HUES48 (cell line): Measurements from ENCODE around the gene EVL.

Experiments
- H3K27ac ChIP-seq: one replicate; pipeline ENCODE4 v1.7.0; 2013; ENCODE audit warnings: low read depth, low read length, inconsistent platforms
- H3K27me3 ChIP-seq: 2 replicates; pipeline ENCODE4 v1.6.1; 2013; ENCODE audit warnings: mild to moderate bottlenecking, low read length; ENCODE audit not compliant: control insufficient read depth, insufficient read depth
- H3K36me3 ChIP-seq: 2 replicates; pipeline ENCODE4 v1.6.1; 2013; ENCODE audit warnings: low read length; ENCODE audit not compliant: control insufficient read depth, insufficient read depth
- H3K4me1 ChIP-seq: 2 replicates; pipeline ENCODE4 v1.6.1; 2013; ENCODE audit warnings: mild to moderate bottlenecking, low read length; ENCODE audit not compliant: control insufficient read depth, insufficient read depth
- H3K4me3 ChIP-seq: 2 replicates; pipeline ENCODE4 v1.5.1; 2013; ENCODE audit warnings: mild to moderate bottlenecking, low read depth, low read length
- H3K9ac ChIP-seq: 2 replicates; pipeline ENCODE4 v1.6.1; 2013; ENCODE audit warnings: mild to moderate bottlenecking, low read depth, low read length, moderate library complexity
- H3K9me3 ChIP-seq: 2 replicates; pipeline ENCODE4 v1.6.1; 2013; ENCODE audit warnings: low read length; ENCODE audit not compliant: control insufficient read depth, insufficient read depth

The EVL gene

GRCh38 chr14:100159094-100159864 lies 94.1 kb downstream of the EVL start, which contains the start of gene DEGS2:
Gene DEGS2 (minus strand): TSS chr14:100159645. CDS start chr14:100159587, 58 bp downstream.
- Histone ChIP-seq H3K4me3 (peak within 1 kb of the TSS; percentile 65), H3K27me3 (peaks cover 53% of the 10 kb centered on the region)

GRCh38 chr14:100159865-100160533 lies 94.8 kb downstream of the EVL start:
- H3K4me3 ChIP-seq = peak overlapping the region; percentile 65
- H3K27me3 ChIP-seq = peaks cover 59% of the 10 kb centered on the region

More at GRCh38 chr14:100159094-100159864, 94.1 kb downstream of the EVL start, which contains the start of gene DEGS2:
- Histone ChIP-seq H3K9me3 (no peaks in the 10 kb centered on the region), H3K9ac (no peak within 1 kb of the TSS), H3K4me1 (peaks cover 4% of the 10 kb centered on the region; the same call in 1 of the 2 replicates), H3K27ac (no peak within 1 kb of the TSS), H3K36me3 (no peaks in the 10 kb centered on the region)

GRCh38 chr14:100160534-100160916 lies 95.3 kb downstream of the EVL start:
- Histone ChIP-seq H3K27ac (no peak overlapping the region), H3K36me3 (no peaks in the 10 kb centered on the region), H3K9me3 (no peaks in the 10 kb centered on the region), H3K27me3 (peaks cover 64% of the 10 kb centered on the region), H3K4me1 (peaks cover under 1% of the 10 kb centered on the region; the same call in 1 of the 2 replicates), H3K9ac (no peak overlapping the region), H3K4me3 (peak overlapping the region; percentile 65; the same call in 1 of the 2 replicates)

More at GRCh38 chr14:100159865-100160533, 94.8 kb downstream of the EVL start:
- H3K4me1 ChIP-seq = peaks cover 4% of the 10 kb centered on the region; the same call in 1 of the 2 replicates
- H3K9me3 ChIP-seq = no peaks in the 10 kb centered on the region
- H3K9ac ChIP-seq = no peak overlapping the region
- H3K27ac ChIP-seq = no peak overlapping the region
- no peaks in the 10 kb centered on the region for H3K36me3 ChIP-seq

- no peak overlapping the region for H3K4me3 ChIP-seq
- no peaks in the 10 kb centered on the region for H3K4me1 ChIP-seq
- no peak overlapping the region for H3K27ac ChIP-seq
- H3K9ac ChIP-seq = no peak overlapping the region
- H3K27me3 ChIP-seq = peaks cover 29% of the 10 kb centered on the region
- H3K36me3 ChIP-seq = no peaks in the 10 kb centered on the region
- H3K9me3 ChIP-seq = no peaks in the 10 kb centered on the region
Measured at GRCh38 chr14:100165376-100165775, 100.2 kb downstream of the EVL start.

GRCh38 chr14:100165831-100166440 lies 100.7 kb downstream of the EVL start:
- Histone ChIP-seq H3K9me3 (no peaks in the 10 kb centered on the region), H3K36me3 (no peaks in the 10 kb centered on the region), H3K27ac (no peak overlapping the region), H3K9ac (no peak overlapping the region), H3K4me1 (no peaks in the 10 kb centered on the region), H3K4me3 (no peak overlapping the region), H3K27me3 (peaks cover 24% of the 10 kb centered on the region)

- peaks cover 17% of the 10 kb centered on the region for H3K27me3 ChIP-seq
- no peak overlapping the region for H3K27ac ChIP-seq
- H3K36me3 ChIP-seq = no peaks in the 10 kb centered on the region
- H3K9me3 ChIP-seq = no peaks in the 10 kb centered on the region
- no peak overlapping the region for H3K9ac ChIP-seq
- no peaks in the 10 kb centered on the region for H3K4me1 ChIP-seq
- no peak overlapping the region for H3K4me3 ChIP-seq
Measured at GRCh38 chr14:100168506-100168905, 103.3 kb downstream of the EVL start.

GRCh38 chr14:100170880-100171279 lies 105.7 kb downstream of the EVL start:
- no peaks in the 10 kb centered on the region for H3K36me3 ChIP-seq
- H3K27me3 ChIP-seq = peaks cover 4% of the 10 kb centered on the region
- H3K4me3 ChIP-seq = no peak overlapping the region
- no peak overlapping the region for H3K27ac ChIP-seq
- H3K4me1 ChIP-seq = no peaks in the 10 kb centered on the region
- no peak overlapping the region for H3K9ac ChIP-seq
- H3K9me3 ChIP-seq = no peaks in the 10 kb centered on the region

GRCh38 chr14:100172811-100173210 lies 107.6 kb downstream of the EVL start:
- H3K4me1 ChIP-seq = no peaks in the 10 kb centered on the region
- H3K9ac ChIP-seq = no peak overlapping the region
- no peak overlapping the region for H3K4me3 ChIP-seq
- H3K27ac ChIP-seq = no peak overlapping the region
- H3K27me3 ChIP-seq = no peaks in the 10 kb centered on the region
- no peaks in the 10 kb centered on the region for H3K9me3 ChIP-seq
- H3K36me3 ChIP-seq = no peaks in the 10 kb centered on the region

GRCh38 chr14:100173353-100173752 lies 108.1 kb downstream of the EVL start:
- H3K4me1 ChIP-seq = no peaks in the 10 kb centered on the region
- H3K4me3 ChIP-seq = no peak overlapping the region
- no peak overlapping the region for H3K27ac ChIP-seq
- no peaks in the 10 kb centered on the region for H3K27me3 ChIP-seq
- no peaks in the 10 kb centered on the region for H3K9me3 ChIP-seq
- H3K9ac ChIP-seq = no peak overlapping the region
- no peaks in the 10 kb centered on the region for H3K36me3 ChIP-seq

- H3K9ac ChIP-seq = no peak overlapping the region
- H3K4me1 ChIP-seq = no peaks in the 10 kb centered on the region
- H3K9me3 ChIP-seq = no peaks in the 10 kb centered on the region
- no peaks in the 10 kb centered on the region for H3K27me3 ChIP-seq
- H3K27ac ChIP-seq = no peak overlapping the region
- no peak overlapping the region for H3K4me3 ChIP-seq
- no peaks in the 10 kb centered on the region for H3K36me3 ChIP-seq
Measured at GRCh38 chr14:100176811-100177327, 111.6 kb downstream of the EVL start.
